ENCODE results near the gene CBY1.

DNA sequence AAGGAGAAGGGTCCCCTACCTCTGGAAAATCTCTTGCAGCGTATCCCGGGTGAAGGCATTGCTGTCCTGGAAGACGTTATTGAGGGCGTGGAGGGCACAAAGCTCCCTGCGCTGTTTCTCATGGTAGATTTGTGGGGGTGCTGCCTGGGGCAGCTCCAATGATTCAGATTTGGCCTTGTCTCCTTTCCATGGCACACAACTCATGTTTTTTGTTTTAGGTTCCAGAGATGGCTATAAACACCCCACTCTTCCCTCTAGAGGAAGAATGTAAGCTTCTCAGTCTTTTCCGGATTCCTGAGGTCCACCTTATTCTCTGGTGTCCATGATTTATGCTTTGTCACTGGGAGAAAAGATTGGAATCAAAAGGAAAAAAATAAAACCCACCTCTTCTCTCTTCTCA, 43.3 kb downstream of the CBY1 start:
- TF ChIP-seq CTCF (conservative IDR thresholded peaks at IDR 0.05 in 1 of 2, IDR thresholded peaks at IDR 0.05 in 1 of 2; ENCODE audit: extremely low read depth in 1 of 2, insufficient read depth in 1 of 2, low read depth in 1 of 2, low read length in 2 of 2) (peak in 1 of 2 donors; percentile 8), EZH2 (IDR thresholded peaks at IDR 0.05; ENCODE audit: borderline replicate concordance, low read length) (no peak)
